ENCODE data around the gene SHISA5.
"Not testable (repeated sequence)": the region's sequence is repeated elsewhere in the genome, so short reads cannot be mapped to it uniquely, and the experiment has no call there.

The SHISA5 gene

DNA sequence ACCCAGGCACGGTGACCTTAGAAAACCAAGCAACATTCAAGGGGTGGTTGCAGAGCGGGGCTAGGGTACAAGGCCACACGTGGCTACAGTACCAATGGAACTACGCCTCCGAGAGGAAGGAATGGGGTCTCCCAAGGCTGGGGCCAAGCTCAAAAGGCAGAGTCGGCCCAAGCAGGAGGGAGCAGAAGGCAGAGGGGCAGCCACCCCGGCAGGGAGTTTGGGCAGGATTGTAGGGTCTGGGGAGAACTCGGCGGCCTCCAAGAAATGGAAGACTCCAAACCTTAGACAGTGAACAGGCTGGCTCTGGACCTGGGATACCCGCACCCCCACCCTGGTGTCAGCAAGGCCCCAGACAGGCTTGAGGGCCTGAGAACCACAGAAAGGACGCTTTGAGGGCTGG lies 28.8 kb downstream of the SHISA5 start:
- DNase-seq, result no peak

DNA sequence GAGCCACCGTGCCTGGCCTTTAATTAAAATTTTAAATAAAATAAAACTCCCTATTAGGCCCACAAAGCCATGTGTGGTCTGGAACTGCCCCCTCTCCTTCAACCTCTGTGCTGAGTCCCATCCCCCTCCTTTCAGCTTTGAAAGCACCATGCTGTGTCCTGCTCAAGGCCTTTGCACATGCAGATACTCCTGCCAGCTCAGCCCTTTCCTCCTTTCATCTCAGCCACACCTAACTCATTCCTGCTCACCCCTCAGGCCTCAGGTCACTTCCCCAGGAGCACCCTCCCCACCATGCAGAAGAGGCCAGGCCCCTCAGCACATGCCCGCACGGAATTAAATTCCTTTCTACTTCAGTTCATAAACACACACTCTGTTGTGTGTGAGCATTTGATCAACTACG lies 29.4 kb downstream of the SHISA5 start:
- DNase-seq, result no peak

DNA sequence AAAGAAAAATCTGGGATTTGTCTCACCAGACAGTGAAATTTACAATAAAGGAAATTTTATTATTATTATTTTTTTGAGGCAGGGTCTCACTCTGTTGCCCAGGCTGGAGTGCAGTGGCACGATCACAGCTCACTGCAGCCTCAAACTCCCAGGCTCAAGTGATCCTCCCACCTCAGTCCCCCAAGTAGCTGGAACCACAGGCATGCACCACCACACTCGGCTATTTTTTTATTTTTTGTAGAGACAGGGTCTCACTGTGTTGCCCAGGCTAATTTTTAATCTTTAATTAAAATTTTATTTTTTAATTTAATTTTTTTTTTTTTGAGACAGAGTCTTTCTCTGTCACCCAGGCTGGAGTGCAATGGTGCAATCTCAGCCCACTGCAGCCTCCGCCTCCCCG lies 29.9 kb downstream of the SHISA5 start:
- not testable (repeated sequence) for DNase-seq

DNA sequence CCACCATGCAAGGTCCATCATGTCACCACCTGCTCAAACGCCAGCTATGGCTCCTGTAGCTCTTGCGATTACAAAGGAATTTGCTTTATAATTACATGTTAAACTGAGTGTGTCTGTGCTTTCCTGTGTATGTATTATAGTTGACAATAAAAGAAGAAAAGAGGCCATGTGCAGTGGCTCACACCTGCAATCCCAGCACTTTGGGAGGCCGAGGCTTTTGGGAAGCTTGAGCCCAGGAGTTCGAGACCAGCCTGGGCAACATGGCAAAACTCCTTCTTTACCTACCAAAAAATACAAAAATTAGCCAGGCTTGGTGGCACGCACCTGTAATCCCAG lies 30.4 kb downstream of the SHISA5 start:
- DNase-seq, result no peak

DNA sequence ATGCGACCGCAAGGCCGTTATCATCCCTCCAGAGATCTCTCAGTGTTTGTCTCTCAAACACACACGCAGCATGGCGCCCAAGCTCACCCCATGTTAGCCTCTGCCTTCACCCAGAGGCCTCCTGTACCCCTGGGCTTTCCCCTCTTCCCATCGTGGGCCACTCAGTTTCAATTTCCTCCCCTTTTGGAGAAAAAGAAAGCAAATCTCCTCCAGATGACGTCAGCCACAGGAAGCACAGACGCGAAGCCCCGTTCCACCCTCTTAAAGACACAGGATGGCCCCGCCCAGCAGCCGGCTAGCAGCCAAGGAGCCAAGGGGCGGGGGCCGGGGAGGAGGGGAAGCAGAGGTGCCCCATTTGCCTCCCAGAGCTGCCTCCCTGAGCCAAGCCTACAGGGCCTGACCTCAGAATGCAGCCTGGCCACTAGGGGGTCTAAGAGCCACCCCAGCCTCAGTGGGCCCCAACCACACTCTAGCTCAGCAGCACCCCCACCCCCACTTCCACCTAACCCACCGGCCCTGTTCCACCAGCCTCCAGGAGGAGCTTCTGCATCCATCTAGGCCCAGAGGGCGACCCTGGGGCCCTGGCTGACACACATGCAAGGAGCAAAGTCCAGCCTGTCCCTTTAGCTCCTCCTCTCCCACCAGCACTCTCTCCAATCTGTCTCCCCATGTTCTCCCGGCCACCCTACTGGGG lies 30.9 kb downstream of the SHISA5 start:
- peak; percentile 93 for DNase-seq

DNA sequence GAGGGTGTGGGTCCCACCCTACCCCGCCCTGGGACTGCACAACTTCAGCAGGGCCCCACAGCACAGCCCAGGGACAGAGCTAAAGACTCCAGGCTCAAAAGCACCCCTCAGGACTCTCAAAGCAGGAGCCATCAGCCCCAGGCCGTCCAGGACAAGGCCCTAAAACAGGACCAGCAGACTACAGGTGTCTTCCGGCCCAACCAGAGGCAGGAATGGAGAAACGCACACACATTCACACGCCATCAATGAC lies 31.4 kb downstream of the SHISA5 start:
- DNase-seq, result no peak

DNA sequence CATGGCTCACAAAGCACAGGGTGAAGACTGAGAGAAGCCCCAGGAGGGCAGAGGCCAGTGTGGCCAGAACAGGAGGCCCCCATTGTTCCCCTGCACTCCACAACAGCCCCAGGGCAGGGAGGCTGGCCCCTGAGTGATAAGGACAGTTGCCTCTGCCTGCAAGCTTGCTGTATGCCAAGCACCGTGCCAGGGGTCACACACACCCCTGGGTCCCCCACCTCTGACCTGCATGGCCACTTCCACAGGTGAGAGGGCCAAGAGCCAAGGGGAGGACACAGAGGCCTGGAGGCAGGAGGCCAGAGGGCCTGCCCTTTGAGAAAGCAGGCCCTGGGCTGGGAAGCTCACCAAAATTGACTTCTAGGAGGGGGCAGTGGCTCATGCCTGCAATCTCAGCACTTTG lies 33.7 kb downstream of the SHISA5 start:
- no peak for DNase-seq

DNA sequence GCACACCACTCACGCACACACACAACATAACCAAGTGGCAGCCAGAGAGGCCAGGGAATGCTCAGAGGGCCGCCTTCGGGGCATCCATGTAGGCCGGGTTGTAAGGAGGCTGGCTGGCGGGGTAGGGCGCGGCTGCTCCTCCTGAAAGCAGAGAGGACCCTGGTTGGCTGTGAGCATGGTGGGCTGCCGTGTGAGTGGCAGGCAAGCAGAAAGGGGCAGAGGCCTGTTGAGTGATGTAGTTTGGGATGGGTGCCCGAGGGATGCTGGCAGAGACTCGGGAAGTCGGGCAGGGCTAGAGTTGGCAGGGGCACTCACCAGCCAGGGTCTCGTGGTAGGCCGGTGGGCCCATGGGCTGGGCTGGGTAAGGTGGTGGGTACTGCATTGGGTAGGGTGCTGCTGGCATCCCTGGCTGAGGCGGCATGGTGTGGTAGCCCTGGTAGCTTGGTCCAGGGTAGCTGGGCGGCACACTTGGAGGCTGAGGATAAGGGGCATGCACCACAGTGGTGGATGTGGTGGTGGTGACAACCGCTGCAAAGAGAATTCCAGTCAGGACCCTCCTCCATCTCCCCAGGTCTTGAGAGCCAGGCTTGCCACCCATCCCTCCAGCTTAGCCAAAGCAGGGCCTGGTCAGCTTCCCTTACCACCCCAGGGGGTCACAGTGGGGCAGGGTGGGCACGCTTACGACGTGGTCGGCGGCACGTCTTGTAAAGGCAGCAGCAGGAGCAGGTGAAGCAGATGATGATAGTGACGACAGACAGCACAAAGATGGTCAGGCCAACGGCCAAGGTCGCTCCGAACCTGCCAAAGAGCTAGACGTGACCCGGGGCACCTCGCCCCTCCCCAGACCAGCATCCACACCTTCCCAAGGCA lies 34.7 kb downstream of the SHISA5 start:
- no peak for DNase-seq

DNA sequence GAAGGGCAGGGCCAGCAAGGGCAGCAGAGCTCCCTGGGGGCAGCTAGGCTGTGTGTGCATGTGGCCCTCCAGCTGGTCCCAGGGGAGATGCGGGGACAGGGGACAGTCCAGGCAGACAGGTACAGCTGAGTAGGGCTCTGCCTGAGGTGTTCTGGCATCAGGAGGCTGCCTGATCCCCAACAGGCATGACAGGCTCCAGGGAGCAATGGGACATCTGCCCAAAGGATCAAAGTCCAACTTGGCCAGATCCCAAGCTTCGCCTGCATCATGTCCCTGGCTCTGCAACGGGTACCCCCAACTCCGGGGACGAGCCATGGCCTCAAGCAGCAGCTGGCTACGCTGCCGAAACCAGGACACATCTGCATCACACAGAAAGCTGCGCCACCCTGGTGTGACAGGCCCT lies 35.6 kb downstream of the SHISA5 start:
- DNase-seq, result no peak

DNA sequence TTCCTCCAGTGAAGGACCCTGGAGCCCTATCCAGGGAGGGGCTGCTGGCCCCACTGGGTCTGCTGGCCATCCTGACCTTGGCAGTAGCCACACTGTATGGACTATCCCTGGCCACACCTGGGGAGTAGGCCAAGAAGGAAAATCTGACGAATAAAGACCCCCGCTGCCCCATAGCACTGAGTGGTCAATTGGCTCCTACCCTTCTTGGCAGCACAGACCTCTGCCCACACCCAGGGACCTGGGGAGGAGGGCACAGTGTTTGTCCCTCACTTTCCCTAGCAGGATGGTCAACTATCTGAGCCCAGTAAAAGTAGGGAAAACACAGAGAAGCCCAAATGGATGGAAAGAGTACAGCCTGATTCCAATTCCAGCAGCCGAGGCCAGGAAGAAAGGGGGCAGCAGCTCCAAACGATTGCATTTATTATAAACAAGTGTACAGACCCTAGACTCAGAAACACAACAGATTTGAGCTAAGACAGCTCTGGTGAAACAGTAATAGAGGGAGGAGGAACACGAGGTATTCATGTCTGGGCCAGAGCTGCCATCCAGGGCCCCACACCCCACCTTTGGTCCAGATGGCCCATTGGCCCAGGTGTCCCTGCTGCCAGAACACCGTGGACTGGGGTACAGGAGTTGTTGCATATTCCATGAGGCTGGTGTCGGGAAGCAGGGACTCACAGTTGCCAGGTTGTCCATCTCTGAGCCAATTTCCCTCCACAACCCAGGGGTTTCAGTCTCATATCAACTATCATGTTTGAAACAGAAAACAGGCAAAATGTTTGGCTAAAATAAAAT lies 36.3 kb downstream of the SHISA5 start:
- no peak for DNase-seq

DNA sequence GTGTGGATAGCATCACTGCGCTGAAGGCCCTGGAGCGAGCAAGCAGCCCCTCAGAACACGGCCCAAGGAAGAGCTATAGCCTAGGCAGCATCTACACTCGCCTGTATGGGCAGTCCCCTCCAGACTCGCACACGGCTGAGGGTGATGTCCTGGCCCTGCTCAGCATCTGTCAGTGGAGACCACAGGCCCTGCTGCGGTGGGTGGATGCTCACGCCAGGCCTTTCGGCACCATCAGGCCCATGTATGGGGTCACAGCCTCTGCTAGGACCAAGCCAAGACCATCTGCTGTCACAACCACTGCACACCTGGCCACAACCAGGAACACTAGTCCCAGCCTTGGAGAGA lies 36.9 kb downstream of the SHISA5 start:
- DNase-seq, result no peak

DNA sequence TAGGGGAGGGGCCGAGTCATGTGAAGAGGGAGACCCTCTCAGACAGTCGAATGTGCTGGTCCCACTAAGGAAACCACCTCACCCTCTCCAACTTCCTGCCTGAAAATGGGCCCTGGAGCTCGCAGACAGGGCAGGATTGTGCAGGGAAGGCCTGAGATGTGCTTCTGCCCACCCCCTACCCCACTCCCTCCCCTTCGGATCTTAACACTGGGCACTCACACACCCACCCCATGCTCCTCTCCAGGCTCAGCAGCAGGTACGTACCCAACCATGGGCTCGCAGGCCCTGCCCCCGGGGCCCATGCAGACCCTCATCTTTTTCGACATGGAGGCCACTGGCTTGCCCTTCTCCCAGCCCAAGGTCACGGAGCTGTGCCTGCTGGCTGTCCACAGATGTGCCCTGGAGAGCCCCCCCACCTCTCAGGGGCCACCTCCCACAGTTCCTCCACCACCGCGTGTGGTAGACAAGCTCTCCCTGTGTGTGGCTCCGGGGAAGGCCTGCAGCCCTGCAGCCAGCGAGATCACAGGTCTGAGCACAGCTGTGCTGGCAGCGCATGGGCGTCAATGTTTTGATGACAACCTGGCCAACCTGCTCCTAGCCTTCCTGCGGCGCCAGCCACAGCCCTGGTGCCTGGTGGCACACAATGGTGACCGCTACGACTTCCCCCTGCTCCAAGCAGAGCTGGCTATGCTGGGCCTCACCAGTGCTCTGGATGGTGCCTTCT lies 37.4 kb downstream of the SHISA5 start:
- DNase-seq, result no peak

DNA sequence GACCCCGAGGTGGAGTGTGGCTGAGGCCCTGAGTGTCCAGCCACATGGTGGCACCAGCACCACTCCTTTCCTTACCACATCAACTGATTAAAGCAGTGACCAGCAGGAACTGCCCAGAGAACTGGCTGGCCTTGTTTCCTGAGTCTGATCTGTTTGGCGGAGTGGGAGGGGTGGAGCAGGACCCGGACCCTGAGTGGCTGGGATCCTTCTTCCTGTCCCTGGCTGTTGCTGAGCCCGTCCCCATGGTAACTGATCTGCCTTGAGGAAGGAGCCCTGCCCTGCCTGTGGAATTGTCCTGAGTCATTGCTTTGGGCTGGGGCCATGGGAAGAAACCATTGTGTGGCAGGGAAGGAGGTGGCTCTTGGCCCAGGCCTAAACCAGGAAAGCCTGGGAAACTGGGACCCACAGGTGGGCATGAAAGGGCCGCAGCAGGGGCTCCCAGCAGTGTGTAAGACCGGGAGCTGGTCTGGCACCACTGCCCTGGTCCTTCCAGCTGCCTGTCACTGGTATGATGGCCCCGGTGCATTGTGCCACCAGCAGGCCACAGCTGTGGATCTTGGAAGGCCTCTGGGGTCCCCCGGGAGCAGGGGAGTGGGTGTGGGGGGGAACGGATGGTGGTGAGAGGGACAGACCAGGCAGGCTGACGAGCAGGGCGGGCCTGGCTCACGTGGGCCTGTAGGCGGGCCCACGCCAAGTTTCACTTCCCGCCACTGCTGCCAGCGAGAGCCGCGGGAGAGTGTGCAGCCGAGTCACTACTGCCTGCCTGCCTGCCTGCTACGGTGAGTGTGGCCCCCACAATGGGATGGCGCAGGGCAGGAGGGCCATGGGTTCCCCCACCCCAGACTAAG lies 38.2 kb downstream of the SHISA5 start:
- peak; percentile 89 for DNase-seq

DNA sequence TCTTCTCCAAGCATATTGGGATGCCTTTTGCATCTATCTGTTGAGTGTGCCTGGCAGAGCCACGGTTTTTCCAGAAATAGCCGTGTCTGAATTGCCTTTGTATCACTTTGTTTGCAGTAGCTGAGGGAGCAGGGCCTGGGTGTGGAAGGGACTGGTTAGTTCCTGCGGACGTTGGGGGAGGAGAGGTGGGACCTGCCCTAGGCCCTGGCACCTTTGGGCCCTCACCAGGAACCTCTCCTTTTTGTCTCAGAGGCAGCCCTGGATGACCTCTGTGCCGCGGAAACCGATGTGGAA lies 38.8 kb downstream of the SHISA5 start:
- no peak for DNase-seq

DNA sequence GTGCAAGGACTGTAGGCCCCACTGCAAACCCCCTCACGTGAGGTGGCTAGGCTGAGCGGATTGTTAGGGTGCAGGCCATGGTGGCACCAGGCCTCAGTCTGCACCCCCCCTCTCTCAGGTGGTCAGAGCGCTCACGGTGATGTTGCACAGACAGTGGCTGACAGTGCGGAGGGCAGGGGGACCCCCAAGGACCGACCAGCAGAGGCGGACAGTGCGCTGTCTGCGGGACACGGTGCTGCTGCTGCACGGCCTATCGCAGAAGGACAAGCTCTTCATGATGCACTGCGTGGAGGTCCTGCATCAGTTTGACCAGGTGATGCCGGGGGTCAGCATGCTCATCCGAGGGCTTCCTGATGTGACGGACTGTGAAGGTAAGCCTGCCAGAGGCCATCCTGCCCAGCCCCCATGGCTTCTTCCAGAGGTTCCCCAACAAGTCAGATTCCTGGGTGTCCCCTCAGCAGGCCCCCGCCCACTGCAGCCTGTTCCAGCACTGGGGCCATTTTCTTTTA lies 39.2 kb downstream of the SHISA5 start:
- DNase-seq, result no peak

DNA sequence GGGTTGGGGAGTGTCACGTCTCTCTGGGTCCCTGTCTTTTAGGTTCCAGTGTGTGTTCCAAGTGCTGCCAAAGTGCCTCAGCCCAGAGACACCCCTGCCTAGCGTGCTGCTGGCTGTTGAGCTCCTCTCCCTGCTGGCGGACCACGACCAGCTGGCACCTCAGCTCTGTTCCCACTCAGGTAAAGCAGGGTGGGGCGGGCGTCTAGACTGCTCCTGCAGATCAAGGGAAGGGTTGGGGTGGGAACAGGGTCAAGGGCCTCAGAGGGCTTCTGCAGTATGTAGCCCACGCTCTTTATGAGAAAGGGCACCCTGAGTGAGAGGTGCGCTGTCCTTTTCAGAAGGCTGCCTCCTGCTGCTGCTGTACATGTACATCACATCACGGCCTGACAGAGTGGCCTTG lies 40.3 kb downstream of the SHISA5 start:
- no peak for DNase-seq

DNA sequence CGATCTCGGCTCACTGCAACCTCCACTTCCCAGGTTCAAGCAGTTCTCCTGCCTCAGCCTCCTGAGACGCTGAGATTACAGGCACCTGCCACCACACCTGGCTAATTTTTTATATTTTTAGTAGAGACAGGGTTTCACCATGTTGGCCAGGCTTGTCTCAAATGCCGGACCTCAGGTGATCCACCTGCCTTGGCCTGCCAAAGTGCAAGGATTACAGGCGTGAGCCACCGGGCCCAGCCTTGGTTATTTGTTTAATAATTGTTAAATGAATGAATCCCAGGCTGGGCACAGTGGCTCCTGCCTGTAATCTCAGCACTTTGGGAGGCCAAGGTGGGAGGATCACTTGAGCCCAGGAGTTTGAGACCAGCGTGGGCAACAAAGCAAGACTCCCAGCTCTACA lies 42.2 kb downstream of the SHISA5 start:
- not testable (repeated sequence) for DNase-seq

DNA sequence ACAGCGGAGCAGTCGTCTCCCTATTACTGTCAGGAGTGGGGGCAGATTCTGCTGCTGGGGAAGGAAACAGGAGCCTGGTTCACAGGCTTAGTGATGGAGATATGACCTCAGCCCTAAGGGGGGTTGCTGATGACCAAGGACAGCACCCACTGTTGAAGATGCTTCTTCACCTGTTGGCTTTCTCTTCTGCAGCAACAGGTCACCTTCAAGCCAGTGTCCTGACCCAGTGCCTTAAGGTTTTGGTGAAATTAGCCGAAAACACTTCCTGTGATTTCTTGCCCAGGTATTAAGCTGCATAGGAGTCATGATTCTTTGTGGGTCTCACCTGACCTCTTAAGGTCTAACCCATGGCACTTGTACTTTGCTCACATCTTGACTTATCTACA lies 43.5 kb downstream of the SHISA5 start:
- no peak for DNase-seq

DNA sequence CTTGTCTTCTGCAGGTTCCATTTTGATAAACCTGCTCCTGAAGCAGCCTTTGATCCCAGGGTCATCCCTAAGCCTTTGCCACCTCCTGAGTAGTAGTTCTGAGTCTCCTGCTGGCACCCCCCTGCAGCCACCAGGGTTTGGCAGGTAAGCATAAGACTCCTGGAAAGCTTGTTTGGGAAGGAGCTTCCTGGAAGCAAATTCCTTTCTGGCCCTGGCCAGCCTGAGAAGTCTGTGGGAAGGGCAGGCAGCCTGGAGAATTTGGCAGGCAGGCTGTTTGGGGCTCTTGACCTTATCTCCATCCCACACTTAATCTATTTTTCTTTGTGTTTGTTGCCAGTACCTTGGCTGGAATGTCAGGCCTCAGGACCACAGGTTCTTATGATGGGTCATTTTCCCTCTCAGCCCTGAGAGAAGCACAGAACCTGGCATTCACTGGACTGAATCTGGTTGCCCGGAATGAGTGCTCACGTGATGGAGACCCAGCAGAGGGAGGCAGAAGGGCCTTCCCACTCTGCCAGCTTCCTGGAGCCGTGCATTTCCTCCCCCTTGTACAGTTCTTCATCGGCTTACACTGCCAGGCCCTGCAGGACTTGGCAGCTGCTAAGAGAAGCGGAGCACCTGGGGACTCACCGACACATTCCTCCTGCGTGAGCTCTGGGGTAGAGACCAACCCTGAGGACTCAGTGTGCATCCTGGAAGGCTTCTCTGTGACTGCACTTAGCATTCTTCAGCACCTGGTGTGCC lies 44.0 kb downstream of the SHISA5 start:
- DNase-seq, result no peak

DNA sequence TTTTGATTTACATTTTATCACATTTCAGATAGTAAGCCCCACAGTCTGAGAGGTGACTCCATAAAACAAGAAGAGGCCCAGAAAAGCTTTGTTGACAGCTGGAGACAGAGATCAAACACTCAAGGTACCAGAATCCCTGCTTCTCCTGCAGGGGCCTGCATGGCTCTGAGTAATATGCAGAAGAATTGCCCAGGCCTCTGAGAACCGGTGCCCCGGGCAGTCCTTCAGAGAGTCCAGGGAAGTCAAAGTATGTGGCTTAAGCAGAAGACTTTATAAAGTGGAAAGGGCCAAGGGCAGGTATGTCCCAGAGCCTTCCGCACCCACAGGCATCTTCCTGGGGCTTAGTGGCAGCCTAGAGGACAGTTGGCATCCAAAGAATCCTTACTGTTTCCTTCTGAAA lies 44.6 kb downstream of the SHISA5 start:
- no peak for DNase-seq

DNA sequence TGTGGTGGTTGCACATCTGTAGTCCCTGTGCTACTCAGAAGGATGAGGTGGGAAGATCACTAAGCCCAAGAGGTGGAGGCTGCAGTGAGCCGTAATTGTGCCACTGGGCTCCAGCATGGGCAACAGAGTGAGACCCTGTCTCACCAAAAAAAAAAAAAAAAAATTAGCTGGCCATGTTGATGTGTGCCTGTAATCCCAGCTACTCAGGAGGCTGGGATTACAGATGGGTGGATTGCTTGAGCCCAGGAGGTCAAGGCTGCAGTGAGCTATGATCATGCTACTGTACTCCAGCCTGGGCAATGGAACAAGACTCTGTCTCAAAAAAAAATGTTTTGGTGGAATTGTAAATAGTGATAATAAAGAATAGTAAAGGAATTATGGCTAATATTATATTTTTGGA lies 47.5 kb downstream of the SHISA5 start:
- DNase-seq, result no peak

DNA sequence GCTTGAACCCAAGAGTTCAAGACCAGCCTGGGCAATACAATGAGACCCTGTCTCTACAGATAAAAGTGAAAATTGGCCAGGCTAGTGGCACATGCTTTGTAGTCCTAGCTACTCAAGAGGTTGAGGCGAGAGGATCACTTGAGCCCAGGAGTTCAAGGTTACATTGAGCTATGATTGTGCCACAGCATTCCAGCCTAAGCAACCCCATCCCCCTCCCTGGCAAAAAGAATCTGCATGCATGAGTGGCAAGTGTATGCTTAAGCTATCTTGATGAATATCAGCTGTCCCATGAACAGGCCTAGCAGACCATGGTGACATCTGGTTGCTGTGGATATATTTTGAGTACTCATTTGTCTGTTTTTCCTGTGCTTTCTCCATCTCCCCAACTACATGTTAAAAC lies 52.7 kb downstream of the SHISA5 start:
- DNase-seq, result no peak

Measured in 8988T (cell line).